ENCODE results near the gene MMP24.

MMP24 gene

GRCh38 chr20:35281506-35282101, 55.1 kb downstream of the MMP24 start:
- no peak for TF ChIP-seq POLR2AphosphoS5 (IDR thresholded peaks at IDR 0.05; ENCODE audit: low read depth, low read length)
- TF ChIP-seq FOXP2 (optimal IDR thresholded peaks at IDR 0.05; ENCODE audit: borderline replicate concordance, extremely low read depth, extremely low read length, insufficient read depth) = no peak
- TF ChIP-seq, protein P1, sequence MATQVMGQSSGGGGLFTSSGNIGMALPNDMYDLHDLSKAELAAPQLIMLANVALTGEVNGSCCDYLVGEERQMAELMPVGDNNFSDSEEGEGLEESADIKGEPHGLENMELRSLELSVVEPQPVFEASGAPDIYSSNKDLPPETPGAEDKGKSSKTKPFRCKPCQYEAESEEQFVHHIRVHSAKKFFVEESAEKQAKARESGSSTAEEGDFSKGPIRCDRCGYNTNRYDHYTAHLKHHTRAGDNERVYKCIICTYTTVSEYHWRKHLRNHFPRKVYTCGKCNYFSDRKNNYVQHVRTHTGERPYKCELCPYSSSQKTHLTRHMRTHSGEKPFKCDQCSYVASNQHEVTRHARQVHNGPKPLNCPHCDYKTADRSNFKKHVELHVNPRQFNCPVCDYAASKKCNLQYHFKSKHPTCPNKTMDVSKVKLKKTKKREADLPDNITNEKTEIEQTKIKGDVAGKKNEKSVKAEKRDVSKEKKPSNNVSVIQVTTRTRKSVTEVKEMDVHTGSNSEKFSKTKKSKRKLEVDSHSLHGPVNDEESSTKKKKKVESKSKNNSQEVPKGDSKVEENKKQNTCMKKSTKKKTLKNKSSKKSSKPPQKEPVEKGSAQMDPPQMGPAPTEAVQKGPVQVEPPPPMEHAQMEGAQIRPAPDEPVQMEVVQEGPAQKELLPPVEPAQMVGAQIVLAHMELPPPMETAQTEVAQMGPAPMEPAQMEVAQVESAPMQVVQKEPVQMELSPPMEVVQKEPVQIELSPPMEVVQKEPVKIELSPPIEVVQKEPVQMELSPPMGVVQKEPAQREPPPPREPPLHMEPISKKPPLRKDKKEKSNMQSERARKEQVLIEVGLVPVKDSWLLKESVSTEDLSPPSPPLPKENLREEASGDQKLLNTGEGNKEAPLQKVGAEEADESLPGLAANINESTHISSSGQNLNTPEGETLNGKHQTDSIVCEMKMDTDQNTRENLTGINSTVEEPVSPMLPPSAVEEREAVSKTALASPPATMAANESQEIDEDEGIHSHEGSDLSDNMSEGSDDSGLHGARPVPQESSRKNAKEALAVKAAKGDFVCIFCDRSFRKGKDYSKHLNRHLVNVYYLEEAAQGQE (IDR thresholded peaks at IDR 0.05; ENCODE audit: insufficient read depth in 1 of 2, low read depth in 2 of 2, low read length in 2 of 2) = no peak
- no peak for TF ChIP-seq SIN3A (IDR thresholded peaks at IDR 0.05; ENCODE audit: borderline replicate concordance, insufficient read depth, low read length)
- no peak for TF ChIP-seq TAF1 (IDR thresholded peaks at IDR 0.05; ENCODE audit: borderline replicate concordance, insufficient read depth, low read length)

DNA sequence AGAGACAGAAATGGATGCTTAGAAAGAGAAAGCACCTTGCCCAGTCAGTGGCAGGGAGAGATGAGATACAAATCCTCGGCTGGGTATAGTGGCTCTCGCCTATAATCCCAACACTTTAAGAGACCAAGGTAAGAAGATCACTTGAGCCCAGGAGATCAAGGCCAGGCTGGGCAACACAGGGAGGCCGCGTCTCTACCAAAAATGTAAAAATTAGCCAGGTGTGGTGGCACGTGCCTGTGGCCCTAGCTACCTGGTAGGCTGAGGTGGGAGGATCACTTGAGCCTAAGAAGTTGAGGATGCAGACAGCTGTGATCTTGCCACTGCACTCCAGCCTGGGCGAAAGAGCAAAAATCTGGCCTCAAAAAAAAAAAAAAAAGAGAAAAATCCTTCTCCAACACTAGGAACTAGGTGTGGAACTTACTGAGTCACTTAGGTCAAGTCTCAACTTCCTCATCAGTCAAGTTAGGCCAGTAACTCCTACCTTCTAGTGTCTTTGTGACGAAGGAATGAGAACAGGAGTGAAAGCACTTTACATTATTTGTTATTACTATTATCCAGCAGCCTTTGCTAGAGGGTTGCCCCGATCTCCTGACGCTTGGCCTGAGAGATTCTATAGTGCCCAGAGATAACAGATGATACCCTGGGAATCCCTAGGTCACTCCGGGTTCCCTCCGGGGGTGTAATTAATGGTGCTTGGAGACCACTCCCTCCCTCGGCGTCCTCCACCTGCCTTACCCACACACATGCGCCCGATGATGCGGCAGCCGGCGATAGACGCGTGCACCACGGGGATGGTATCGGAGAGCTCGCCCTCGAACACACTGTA, 57.2 kb downstream of the MMP24 start:
- TF ChIP-seq, protein P1 (IDR thresholded peaks at IDR 0.05; ENCODE audit: insufficient read depth in 1 of 2, low read depth in 2 of 2, low read length in 2 of 2) = no peak
- TF ChIP-seq TAF1 (IDR thresholded peaks at IDR 0.05; ENCODE audit: borderline replicate concordance, insufficient read depth, low read length) = no peak
- TF ChIP-seq FOXP2 (optimal IDR thresholded peaks at IDR 0.05; ENCODE audit: borderline replicate concordance, extremely low read depth, extremely low read length, insufficient read depth) = no peak
- no peak for TF ChIP-seq POLR2AphosphoS5 (IDR thresholded peaks at IDR 0.05; ENCODE audit: low read depth, low read length)
- no peak for TF ChIP-seq SIN3A (IDR thresholded peaks at IDR 0.05; ENCODE audit: borderline replicate concordance, insufficient read depth, low read length)

DNA sequence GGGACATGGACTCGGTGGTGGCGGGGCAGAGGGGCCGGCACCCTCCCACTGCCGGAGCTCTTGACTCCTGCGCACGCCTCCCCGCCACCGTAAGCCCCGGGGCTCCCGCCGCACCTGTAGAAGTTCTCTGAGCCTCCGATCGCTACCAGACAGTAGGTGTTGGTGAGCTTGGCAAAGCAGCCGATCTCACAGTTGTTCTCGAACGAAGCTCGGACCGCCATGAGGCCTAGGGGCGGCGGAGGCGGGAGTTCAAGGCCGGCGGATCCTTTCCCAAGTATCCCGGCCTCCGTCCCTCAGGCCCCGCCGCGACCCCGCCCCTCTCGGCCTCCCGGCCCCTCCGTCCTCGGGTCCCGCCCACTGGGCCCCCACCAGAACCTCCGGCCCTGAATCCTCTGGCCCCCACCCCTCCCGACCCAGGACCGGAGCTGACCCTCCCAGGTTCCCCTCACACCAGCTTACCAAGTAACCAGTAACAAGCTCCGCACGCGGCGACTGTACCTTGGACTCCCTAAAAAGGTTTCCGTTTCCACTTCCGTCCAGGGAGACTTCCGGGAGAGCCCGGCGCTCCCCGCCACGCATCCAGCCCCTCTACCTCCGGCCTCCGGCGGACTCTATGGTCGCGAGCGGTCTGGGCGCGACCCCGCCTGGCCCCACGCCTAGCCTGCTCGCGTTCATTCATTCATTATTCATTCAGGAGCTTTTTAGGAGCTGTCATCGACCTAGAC, 57.9 kb downstream of the MMP24 start, which contains the start of gene EIF6:
EIF6 (minus strand) TSS at position 506 of the 725 bp plus-strand sequence; CDS start at position 221, 285 bp downstream.
- peak; percentile 72 for TF ChIP-seq POLR2AphosphoS5 (IDR thresholded peaks at IDR 0.05; ENCODE audit: low read depth, low read length)
- TF ChIP-seq, protein P1 (IDR thresholded peaks at IDR 0.05; ENCODE audit: insufficient read depth in 1 of 2, low read depth in 2 of 2, low read length in 2 of 2) = 0 out of 4 replicates have a peak, but pooled peaks of 1 of the 2 experiments have one; percentile 22
- 0 out of 2 replicates have a peak, but pooled peaks have one; percentile 54 for TF ChIP-seq SIN3A (IDR thresholded peaks at IDR 0.05; ENCODE audit: borderline replicate concordance, insufficient read depth, low read length)
- TF ChIP-seq FOXP2 (optimal IDR thresholded peaks at IDR 0.05; ENCODE audit: borderline replicate concordance, extremely low read depth, extremely low read length, insufficient read depth) = peak; percentile 81
- TF ChIP-seq TAF1 (IDR thresholded peaks at IDR 0.05; ENCODE audit: borderline replicate concordance, insufficient read depth, low read length) = peak; percentile 91; the same call in 1 of the 2 replicates

DNA sequence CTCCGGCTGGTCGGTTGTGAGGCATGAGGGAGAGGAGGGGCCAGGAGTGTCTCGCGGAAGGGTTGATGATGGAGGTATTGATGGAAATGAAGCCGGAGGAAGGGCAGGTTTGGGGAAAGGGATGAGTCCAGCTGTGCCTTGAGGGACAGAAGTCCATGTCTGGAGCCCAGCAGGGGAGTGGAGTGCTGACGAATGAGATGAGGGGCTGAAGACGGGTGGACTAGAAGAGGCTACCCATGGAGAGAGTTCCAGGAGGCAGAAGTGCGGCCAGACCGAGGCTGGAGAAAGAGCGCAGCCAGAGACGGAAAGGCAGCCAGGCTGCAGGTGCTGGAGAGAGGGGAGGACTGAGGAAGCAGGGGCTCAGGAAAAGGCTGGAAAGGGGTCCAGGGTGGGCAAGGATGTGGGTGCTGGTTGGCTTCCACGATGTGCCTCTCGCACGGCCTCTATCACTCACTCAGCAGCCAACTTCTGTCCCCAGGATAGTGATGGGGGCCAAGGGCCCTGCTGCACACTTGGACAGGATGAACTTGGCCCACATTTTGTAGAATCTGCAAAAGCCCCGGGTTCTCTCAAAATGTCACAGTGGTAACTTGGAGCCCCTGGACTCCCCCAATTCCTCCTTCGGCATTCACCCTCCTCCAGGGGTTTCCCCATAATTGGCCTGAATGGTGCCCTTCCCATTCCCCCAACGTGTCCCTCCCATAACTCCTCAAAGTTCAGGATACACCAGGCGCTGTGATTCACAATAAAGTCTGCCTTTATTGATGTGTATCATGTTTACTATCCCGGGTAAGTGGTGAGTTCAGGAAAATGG, 58.7 kb downstream of the MMP24 start:
- TF ChIP-seq POLR2AphosphoS5 (IDR thresholded peaks at IDR 0.05; ENCODE audit: low read depth, low read length) = 0 out of 2 replicates have a peak, but pooled peaks have one; percentile 25
- no peak for TF ChIP-seq FOXP2 (optimal IDR thresholded peaks at IDR 0.05; ENCODE audit: borderline replicate concordance, extremely low read depth, extremely low read length, insufficient read depth)

GRCh38 chr20:35285806-35286076, 59.3 kb downstream of the MMP24 start:
- peak; percentile 25; the same call in 1 of the 2 replicates for TF ChIP-seq POLR2AphosphoS5 (IDR thresholded peaks at IDR 0.05; ENCODE audit: low read depth, low read length)
- no peak for TF ChIP-seq SIN3A (IDR thresholded peaks at IDR 0.05; ENCODE audit: borderline replicate concordance, insufficient read depth, low read length)
